Umbilical cord (tissue), 2 donors: ENCODE results near the gene MYO1D. TPM values are rescaled to one million over a fixed set of nuclear protein-coding genes. Genes with fewer than 3 reads are reported as not detected.
"Not testable (repeated sequence)": the region's sequence is repeated elsewhere in the genome, so short reads cannot be mapped to it uniquely, and the experiment has no call there.

ENCODE experiments used
- DNase-seq: peaks from one replicate; pipeline ENCODE4 v3.0.0-alpha.2; 2015; ENCODE audit warnings: low spot score
- total RNA-seq: library from RNA; depleted of rRNA; stranded (reverse); fragments of >200 nt; gene quantifications from one replicate; pipeline ENCODE4 v1.2.3, GENCODE V29; 2014; ENCODE audit warnings: low replicate concordance; ENCODE audit not compliant: insufficient read depth

MYO1D gene
- total RNA-seq, 1 donor from 2014 or later: 48.9 TPM

- no peak for DNase-seq
Measured at GRCh38 chr17:32684087-32684958, 192.6 kb downstream of the MYO1D start.

- DNase-seq: no peak
Measured at GRCh38 chr17:32673964-32674363, 203.0 kb downstream of the MYO1D start.

DNA sequence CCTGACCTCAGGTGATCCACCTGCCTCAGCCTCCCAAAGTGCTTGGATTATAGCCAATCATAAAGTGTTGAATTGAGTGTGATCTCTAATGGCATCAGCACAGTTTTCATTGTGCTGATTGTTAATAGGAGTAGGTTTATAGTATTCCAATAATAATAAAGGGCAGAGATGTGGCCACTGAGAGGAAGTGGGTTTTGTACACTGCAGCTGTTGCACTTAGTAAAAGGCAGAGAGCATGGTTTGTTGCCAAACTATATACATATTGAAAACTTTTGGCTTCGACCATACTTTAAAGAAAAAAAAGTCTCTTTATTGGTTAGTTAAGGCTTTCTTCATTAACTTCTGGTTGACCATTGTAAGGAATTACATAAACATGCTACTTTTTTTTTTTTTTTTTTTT, 204.2 kb downstream of the MYO1D start:
- no peak for DNase-seq

GRCh38 chr17:32671896-32672295, 205.0 kb downstream of the MYO1D start:
- DNase-seq: no peak

DNA sequence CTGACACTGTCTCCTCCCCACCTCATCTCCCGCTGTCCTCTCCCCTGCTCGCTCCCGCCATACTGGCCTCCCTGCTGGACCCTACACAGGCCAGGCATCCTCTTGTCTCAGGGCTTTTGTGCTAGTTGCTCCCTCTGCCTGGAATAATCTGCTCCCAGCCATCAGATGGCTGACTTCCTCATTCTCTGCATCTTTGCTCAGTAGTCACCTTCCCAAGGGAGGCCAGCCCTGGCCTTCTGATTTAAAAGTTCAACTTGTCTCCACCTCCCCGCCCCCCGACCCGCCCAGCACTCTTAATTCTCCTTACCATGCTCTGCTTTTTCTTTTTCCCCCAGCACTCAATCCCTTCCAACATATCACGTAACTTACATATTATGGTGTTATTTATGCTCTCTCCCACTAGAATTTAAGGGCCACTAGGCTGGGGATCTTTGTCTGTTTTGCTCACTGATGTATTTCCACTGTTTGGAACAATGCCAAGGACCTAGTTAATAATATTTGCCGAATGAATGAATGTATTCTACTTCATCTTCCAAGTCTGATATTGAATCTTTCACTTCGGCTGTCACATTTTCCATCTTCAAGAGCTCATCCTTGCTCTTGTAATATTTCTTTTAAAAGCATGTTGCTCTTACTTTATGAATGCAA, 211.9 kb downstream of the MYO1D start:
- DNase-seq: no peak

- no peak for DNase-seq
Measured at GRCh38 chr17:32660496-32660985, 216.4 kb downstream of the MYO1D start.

GRCh38 chr17:32659419-32659842, 217.5 kb downstream of the MYO1D start:
- peak; percentile 78 for DNase-seq

DNA sequence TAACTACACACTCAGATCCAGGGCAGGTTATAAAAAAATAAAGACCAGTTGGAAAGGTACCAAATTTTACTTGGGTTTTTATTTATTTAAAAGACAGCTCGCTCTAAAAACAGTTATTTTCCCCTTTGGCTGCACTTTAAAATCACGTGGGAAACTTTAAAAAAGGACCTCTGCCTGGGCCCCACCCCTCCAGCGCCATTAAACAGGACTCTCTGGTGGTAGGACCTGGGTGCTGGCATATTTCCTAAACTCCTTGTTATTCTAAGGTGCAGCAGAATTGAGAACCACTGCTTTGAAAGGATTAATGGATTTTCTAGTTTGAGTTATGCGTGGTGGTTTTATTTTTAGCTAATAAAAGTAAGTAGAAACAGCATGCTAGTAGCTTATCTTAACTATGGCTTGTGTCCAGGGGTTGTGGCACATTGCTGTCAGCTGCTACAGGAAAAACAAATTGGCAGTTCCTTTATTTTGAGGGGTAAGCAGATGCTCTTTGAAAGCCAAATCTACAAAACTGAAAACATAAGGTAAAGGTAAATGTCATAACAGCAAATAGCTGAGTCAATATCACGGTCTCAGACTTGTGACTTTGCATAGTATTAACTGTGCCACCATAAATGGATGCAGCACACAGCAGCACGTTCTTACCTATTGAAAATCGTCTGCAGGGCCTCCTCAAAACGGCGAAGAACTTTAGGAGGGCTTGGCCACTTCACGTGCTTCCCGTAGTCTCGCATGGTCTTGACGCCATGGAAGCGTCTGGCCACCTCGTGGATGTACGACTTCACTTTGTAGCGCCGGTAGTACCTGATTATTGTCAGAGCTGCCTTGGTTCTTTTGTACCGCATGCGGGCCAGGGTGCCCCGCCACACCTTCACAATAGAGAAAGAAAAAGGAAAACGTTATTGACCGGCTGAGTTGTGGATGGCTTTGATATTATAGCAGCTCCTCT, 218.2 kb downstream of the MYO1D start:
- DNase-seq: peak; percentile 4

GRCh38 chr17:32656886-32657285, 220.0 kb downstream of the MYO1D start:
- DNase-seq: no peak

DNA sequence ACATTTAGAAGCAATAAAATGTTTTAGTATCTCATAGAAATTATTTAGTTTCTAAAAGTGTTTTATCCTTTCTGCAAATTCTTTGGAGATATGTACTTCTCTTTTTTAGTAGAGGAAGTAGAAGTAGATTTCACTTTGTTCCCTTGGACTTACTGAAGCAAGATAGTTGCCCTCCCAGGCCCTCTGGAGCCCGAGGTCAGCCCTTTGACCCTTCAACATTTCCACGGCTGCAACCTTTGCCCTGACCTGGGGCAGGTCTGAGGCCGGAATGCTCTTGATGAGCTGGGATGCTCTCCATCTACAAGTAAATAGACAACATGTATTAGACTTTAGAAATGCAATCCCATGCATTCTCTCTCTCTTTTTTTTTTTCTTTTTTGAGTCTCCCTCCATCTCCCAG, 222.6 kb downstream of the MYO1D start:
- no peak for DNase-seq

DNA sequence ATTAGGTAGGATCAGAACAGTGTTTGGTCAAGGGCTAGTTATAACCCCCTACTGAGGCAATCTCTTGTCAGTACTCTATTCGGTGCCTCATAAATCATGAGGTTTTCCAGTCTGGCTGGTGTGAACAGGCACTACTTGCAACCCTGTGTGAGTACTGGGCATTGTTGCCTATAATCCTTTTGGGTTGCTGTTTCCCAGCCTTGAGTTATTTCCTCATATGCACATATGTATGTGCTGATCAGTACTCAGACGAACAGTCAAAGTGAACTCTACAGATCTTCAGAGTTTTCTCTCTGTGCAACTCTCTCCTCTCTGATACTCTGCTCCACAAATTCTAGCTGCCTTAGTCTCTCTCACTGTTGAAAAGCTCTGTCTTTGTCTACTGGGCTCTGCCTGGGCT, 225.8 kb downstream of the MYO1D start:
- DNase-seq: no peak

GRCh38 chr17:32648450-32648849, 228.5 kb downstream of the MYO1D start:
- DNase-seq: no peak

GRCh38 chr17:32646941-32647340, 230.0 kb downstream of the MYO1D start:
- no peak for DNase-seq

DNA sequence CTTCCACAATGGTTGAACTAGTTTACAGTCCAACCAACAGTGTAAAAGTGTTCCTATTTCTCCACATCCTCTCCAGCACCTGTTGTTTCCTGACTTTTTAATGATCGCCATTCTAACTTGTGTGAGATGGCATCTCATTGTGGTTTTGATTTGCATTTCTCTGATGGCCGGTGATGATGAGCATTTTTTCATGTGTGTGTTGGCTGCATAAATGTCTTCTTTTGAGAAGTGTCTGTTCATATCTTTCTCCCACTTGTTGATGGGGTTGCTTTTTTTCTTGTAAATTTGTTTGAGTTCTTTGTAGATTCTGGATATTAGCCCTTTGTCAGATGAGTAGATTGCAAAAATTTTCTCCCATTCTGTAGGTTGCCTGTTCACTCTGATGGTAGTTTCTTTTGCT, 235.4 kb downstream of the MYO1D start:
- not testable (repeated sequence) for DNase-seq

DNA sequence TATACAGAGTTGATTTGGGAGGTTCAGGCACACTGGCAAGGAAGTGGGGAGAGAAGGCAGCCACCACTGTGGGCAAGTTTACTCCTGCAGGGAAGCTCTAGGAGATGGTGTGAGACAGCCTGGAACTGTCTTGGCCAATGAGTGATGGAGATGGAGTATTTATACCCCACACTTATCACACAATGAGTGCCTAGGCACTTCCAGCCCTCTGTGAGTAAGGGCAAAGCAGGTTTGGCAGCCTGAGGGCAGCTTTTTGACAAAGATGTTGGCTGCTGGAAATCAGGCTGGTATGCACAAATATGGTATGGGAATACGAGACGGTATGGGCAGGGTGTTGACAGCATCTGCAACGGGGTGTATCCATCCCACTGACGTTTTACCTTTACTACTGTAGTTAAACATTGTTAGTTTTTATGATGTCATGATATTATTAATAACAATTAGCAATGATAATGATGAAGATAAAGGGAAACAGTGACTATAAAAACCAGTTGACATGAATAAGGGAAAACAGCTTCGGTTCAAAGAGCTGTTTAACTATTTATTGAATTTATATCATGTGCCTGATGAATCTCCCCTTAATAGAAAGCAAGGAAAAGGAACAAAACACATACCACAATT, 240.2 kb downstream of the MYO1D start:
- no peak for DNase-seq

DNA sequence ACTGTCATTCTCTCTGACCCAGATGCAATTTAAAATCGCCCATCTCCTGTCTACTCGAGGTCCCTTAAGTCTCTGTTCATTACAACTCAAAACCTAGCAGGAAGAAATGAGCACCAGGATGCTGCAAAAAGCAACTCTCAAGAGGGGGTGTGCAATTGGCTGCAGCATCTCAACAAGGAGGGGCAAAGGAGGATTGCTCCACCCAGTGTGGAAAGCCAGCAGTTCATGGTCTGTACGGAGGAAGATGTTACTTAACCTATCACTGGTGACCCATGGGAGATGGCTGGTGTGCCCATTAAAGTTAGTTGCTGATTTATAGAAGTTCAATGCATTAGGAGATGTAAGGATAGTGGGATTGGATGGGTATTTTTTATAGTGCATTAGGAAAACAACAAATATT, 242.8 kb downstream of the MYO1D start:
- DNase-seq: no peak

DNA sequence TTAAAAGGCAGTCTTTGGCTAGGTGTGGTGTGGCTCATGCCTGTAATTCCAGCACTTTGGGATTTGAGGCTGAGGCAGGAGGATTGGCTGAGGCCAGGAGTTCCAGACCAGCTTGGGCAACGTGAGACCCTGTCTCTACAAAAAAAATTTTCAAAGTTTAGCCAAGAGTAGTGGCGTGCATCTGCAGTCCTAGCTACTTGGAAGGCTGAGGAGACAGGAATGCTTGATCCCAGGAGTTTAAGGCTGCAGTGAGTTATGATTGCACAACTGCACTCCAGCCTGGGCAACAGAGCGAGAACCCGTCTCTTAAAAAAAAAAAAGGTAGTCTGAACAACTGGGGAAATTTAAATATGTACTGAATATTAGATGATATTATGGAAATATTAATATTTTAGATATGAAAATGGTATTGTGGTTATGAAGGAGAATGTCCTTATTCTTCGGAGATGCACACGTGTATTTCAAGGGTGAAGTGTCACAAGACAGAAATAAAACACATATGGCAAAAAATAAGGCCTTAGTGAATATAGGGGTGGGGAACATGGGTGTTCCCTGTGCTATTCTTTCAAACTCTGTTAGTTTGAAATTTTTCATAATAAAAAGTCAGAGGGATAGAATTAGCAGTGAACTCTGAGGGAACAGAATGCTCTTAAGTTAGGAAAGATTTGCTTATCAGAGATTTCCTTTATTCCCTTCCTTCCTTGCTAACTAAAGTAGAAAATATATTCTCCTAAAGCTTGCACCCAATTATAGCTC, 245.4 kb downstream of the MYO1D start:
- DNase-seq: peak; percentile 29

DNA sequence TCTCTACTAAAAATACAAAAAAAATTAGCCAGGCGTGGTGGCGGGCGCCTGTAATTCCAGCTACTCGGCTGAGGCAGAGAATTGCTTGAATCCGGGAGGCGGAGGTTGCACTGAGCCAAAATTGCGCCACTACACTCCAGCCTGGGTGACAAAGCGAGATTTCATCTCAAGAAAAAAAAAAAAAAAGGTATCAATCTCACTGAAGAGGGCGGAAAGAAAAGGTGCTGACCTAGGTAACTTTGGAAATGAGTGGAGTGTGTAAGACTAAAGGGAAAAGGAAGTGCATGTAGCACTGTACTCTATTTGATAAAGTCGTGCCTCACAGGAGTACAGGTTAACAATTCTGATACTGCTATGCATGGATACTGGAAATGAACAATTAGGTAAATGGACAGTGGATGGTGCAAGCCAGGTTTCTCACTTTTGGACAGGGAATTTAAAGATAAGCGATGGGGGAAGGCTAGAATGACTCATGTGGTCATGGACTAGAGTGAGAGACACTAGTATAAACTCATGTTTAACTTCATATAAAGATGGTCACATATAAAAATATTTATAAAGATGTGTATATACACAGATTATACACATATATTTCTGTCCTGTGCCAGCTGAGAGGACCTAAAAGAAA, 247.2 kb downstream of the MYO1D start:
- DNase-seq: no peak

GRCh38 chr17:32628271-32629044, 248.5 kb downstream of the MYO1D start:
- DNase-seq: no peak
